Body of pancreas (tissue), 4 donors: ENCODE measurements around the gene SLC25A25. TPM values are rescaled to one million over a fixed set of nuclear protein-coding genes. Genes with fewer than 3 reads are reported as not detected.

ENCODE experiments used
- ATAC-seq: fragments of 150-250 bp; one replicate; pipeline ENCODE4 v1.9.1; 2016
- DNase-seq, 4 donors: peaks; one replicate each; pipeline ENCODE4 v3.0.0-alpha.2; 2019
- H3K27ac ChIP-seq, 4 donors: fragments of 200-600 bp; sonication (generic); 1 replicate in 3 of 4; 2 replicates in 1 of 4; pipeline versions ENCODE4 v1.5.1 to v1.6.1; 2016 to 2019; ENCODE audit warnings: mild to moderate bottlenecking in 1 of 4, mixed read lengths in 1 of 4, moderate library complexity in 1 of 4
- H3K27me3 ChIP-seq, 2 donors: fragments of 200-600 bp; sonication (generic); one replicate each; pipeline ENCODE4 v1.6.0; 2016; ENCODE audit warnings: mild to moderate bottlenecking in 1 of 2
- H3K36me3 ChIP-seq, 2 donors: fragments of 200-600 bp; sonication (generic); replicated peaks in 1 of 2; 2 replicates each; pipeline ENCODE4 v1.5.1; 2016; ENCODE audit warnings: low read depth in 2 of 2; ENCODE audit not compliant: insufficient read depth in 1 of 2
- H3K4me1 ChIP-seq: fragments of 200-600 bp; sonication (generic); one replicate; pipeline ENCODE4 v1.6.0; 2016
- H3K4me3 ChIP-seq, 2 donors: fragments of 200-600 bp; sonication (generic); 1 replicate in 1 of 2; 2 replicates in 1 of 2; pipeline ENCODE4 v1.5.1; 2016 to 2019
- H3K9me3 ChIP-seq, 3 donors: fragments of 200-600 bp; sonication (generic); 1 replicate in 2 of 3; 2 replicates in 1 of 3; pipeline ENCODE4 v1.5.1; 2016
- CTCF ChIP-seq, 7 experiments: fragments of 450-650 bp in 4 of 7; fragments of 200-600 bp in 3 of 7; sonication (generic) in 3 of 7; IDR thresholded peaks; one replicate each; pipeline ENCODE4 v1.5.1; 2016 to 2019; ENCODE audit warnings: antibody characterized with exemption in 7 of 7
- POLR2A ChIP-seq, 3 donors: fragments of 450-650 bp; IDR thresholded peaks; one replicate each; pipeline ENCODE4 v1.6.1; 2016; ENCODE audit warnings: antibody characterized with exemption in 3 of 3, mild to moderate bottlenecking in 2 of 3
- WGBS, 2 donors: methylation state at CpG; one replicate each; pipeline ENCODE4 v1.1.5; 2017; 5-methylcytosine and 5-hydroxymethylcytosine counted together
- intact Hi-C: fragments of 100-400 bp; cut with DNase I; formaldehyde crosslinking; loops from one replicate; pipeline ENCODE4 v1.15.1; 2023
- total RNA-seq, 2 donors: library from RNA; depleted of rRNA; stranded (reverse); fragments of >200 nt; gene quantifications; one replicate each; pipeline ENCODE4 v1.1.0, GENCODE V29; 2016

Gene SLC25A25
- total RNA-seq, 2 donors from 2014 or later, result 31.4 to 36.6 TPM

GRCh38 chr9:128055344-128056040 lies 12.5 kb upstream of the SLC25A25 start:
- H3K9me3 ChIP-seq, result no peaks in the 10 kb centered on the region
- H3K4me3 ChIP-seq, result no peak overlapping the region
- 39 to 65% methylated on average over 7 of the region's 7 CpGs for WGBS, 2 donors
- H3K36me3 ChIP-seq, result no peaks in the 10 kb centered on the region
- no peaks in the 10 kb centered on the region for H3K27me3 ChIP-seq
- DNase-seq (peak; percentile 79 to 91 (median 86)), ATAC-seq (peak; percentile 85)
- H3K27ac ChIP-seq, result peak overlapping the region; percentile 89 to 93 (median 90)
- H3K4me1 ChIP-seq, result peaks cover 65% of the 10 kb centered on the region
- intact Hi-C loops, result no loop called here
- TF ChIP-seq POLR2A (IDR thresholded peaks at IDR 0.05) (peak; percentile 32 to 56 (median 53)), CTCF (IDR thresholded peaks at IDR 0.05) (peak in 2 of 7 experiments; percentile 1 to 12)

- WGBS, 2 donors, result 86 to 94% methylated on average over 3 of the region's 3 CpGs
- TF ChIP-seq CTCF (IDR thresholded peaks at IDR 0.05) (no peak), POLR2A (IDR thresholded peaks at IDR 0.05) (no peak)
- ATAC-seq (peak; percentile 3), DNase-seq (peak in 3 of 4 donors; percentile 43 to 72 (median 54))
- H3K27me3 ChIP-seq, result no peaks in the 10 kb centered on the region
- peak overlapping the region; percentile 89 to 93 (median 90) for H3K27ac ChIP-seq
- no peaks in the 10 kb centered on the region for H3K9me3 ChIP-seq
- no peaks in the 10 kb centered on the region for H3K36me3 ChIP-seq
- no peak overlapping the region for H3K4me3 ChIP-seq
- intact Hi-C loops, result no loop called here
- peaks cover 65% of the 10 kb centered on the region for H3K4me1 ChIP-seq
Observed at GRCh38 chr9:128056086-128056485, 11.9 kb upstream of the SLC25A25 start.

GRCh38 chr9:128056887-128057723 lies 10.9 kb upstream of the SLC25A25 start:
- WGBS, 2 donors, result 52 to 59% methylated on average over 14 of the region's 14 CpGs
- H3K4me1 ChIP-seq, result peaks cover 60% of the 10 kb centered on the region
- no peak for TF ChIP-seq CTCF (IDR thresholded peaks at IDR 0.05)
- TF ChIP-seq POLR2A (IDR thresholded peaks at IDR 0.05), result peak in 2 of 3 donors; percentile 20 to 38
- DNase-seq (peak; percentile 86 to 92 (median 88)), ATAC-seq (peak; percentile 73)
- no peak overlapping the region for H3K4me3 ChIP-seq
- no peaks in the 10 kb centered on the region for H3K9me3 ChIP-seq
- no peaks in the 10 kb centered on the region for H3K27me3 ChIP-seq
- peak overlapping the region; percentile 89 to 94 (median 90) for H3K27ac ChIP-seq
- no peaks in the 10 kb centered on the region for H3K36me3 ChIP-seq
- intact Hi-C loops, result no loop called here

GRCh38 chr9:128057724-128058409 lies 10.2 kb upstream of the SLC25A25 start:
- H3K27me3 ChIP-seq, result no peaks in the 10 kb centered on the region
- H3K4me1 ChIP-seq, result peaks cover 54% of the 10 kb centered on the region
- intact Hi-C loops, result no loop called here
- H3K4me3 ChIP-seq, result no peak overlapping the region
- H3K27ac ChIP-seq, result peak overlapping the region; percentile 89 to 94 (median 90)
- 60 to 66% methylated on average over 8 of the region's 8 CpGs for WGBS, 2 donors
- no peaks in the 10 kb centered on the region for H3K36me3 ChIP-seq
- TF ChIP-seq POLR2A (IDR thresholded peaks at IDR 0.05), result no peak
- no peak for TF ChIP-seq CTCF (IDR thresholded peaks at IDR 0.05)
- no peaks in the 10 kb centered on the region for H3K9me3 ChIP-seq
- DNase-seq (peak in 1 of 4 donors; percentile 56), ATAC-seq (peak; percentile 30)
